H1 (cell line): ENCODE measurements around the gene KDM8. TPM values are rescaled to one million over a fixed set of nuclear protein-coding genes. Genes with fewer than 3 reads are reported as not detected.

Experiments used
- BCL11A ChIP-seq, 2 experiments: IDR thresholded peaks; one replicate each; pipeline ENCODE4 v1.6.1; 2011; ENCODE audit warnings: low read depth in 2 of 2, low read length in 2 of 2, mild to moderate bottlenecking in 2 of 2
- CBX5 ChIP-seq: fragments of 300-800, 300-1000 bp; sonication (generic); IDR thresholded peaks from 2 replicates; pipeline ENCODE4 v1.7.1; 2016; ENCODE audit warnings: antibody characterized with exemption, low read length, low read depth
- CBX8 ChIP-seq: fragments of 300-800, 300-1000 bp; sonication (generic); IDR thresholded peaks from 2 replicates; pipeline ENCODE4 v1.7.1; 2016; ENCODE audit warnings: low read depth, low read length, borderline replicate concordance
- CHD2 ChIP-seq: IDR thresholded peaks from 2 replicates; pipeline ENCODE4 v1.6.1; 2012; ENCODE audit warnings: low read length, improper control_type of control experiment
- CREB1 ChIP-seq: IDR thresholded peaks from 2 replicates; pipeline ENCODE4 v1.6.1; 2012; ENCODE audit warnings: inconsistent platforms
- CTCF ChIP-seq, 3 experiments: IDR thresholded peaks; 1 replicate in 2 of 3; 2 replicates in 1 of 3; pipeline versions ENCODE4 v1.5.1 to v1.6.1; 2011; ENCODE audit warnings: low read length in 3 of 3, mild to moderate bottlenecking in 3 of 3, inconsistent platforms in 2 of 3, low read depth in 1 of 3, moderate library complexity in 1 of 3; ENCODE audit not compliant: insufficient read depth in 1 of 3; ENCODE audit errors: control extremely low read depth in 1 of 3
- HDAC2 ChIP-seq, 2 experiments: fragments of 300-600 bp in 1 of 2; sonication (generic) in 1 of 2; IDR thresholded peaks; 2 replicates each; pipeline ENCODE4 v1.6.1; 2011 to 2012; ENCODE audit warnings: low read depth in 2 of 2, low read length in 2 of 2, mild to moderate bottlenecking in 2 of 2, moderate library complexity in 2 of 2, borderline replicate concordance in 1 of 2, inconsistent platforms in 1 of 2
- JUND ChIP-seq: IDR thresholded peaks from 2 replicates; pipeline ENCODE4 v1.6.1; 2011; ENCODE audit warnings: mild to moderate bottlenecking, improper control_type of control experiment, low read length
- KDM1A ChIP-seq: fragments of 200-600, 300-600 bp; sonication (generic); IDR thresholded peaks from 2 replicates; pipeline ENCODE4 v1.7.1; 2016; ENCODE audit warnings: mild to moderate bottlenecking, low read length, borderline replicate concordance
- KDM4A ChIP-seq: IDR thresholded peaks from one replicate; pipeline ENCODE4 v1.7.1; 2012; ENCODE audit warnings: low read depth, mild to moderate bottlenecking, moderate library complexity, low read length, inconsistent platforms; ENCODE audit not compliant: severe bottlenecking
- KDM5A ChIP-seq: fragments of 200-600 bp; IDR thresholded peaks from 2 replicates; pipeline ENCODE4 v1.7.1; 2012; ENCODE audit warnings: mild to moderate bottlenecking, low read length, inconsistent platforms, mixed read lengths
- MAX ChIP-seq: IDR thresholded peaks from 2 replicates; pipeline ENCODE4 v1.6.1; 2012; ENCODE audit warnings: inconsistent platforms
- NRF1 ChIP-seq: IDR thresholded peaks from 2 replicates; pipeline ENCODE4 v1.6.1; 2011; ENCODE audit warnings: mild to moderate bottlenecking, low read depth, low read length, improper control_type of control experiment
- RBBP5 ChIP-seq: IDR thresholded peaks from 2 replicates; pipeline ENCODE4 v1.7.1; 2012; ENCODE audit warnings: low read depth, mild to moderate bottlenecking, inconsistent platforms, low read length, moderate library complexity, borderline replicate concordance
- RNF2 ChIP-seq: fragments of 200-900, 300-1000 bp; sonication (generic); IDR thresholded peaks from 2 replicates; pipeline ENCODE4 v1.7.1; 2016; ENCODE audit warnings: borderline replicate concordance, low read depth, mild to moderate bottlenecking, antibody characterized with exemption, low read length; ENCODE audit not compliant: poor library complexity, severe bottlenecking; ENCODE audit errors: missing control alignments
- SIN3A ChIP-seq, 2 experiments: IDR thresholded peaks in 1 of 2; conservative IDR thresholded peaks in 1 of 2; 2 replicates each; pipeline ENCODE4 v1.6.1; 2011 to 2012; ENCODE audit warnings: low read length in 2 of 2, improper control_type of control experiment in 1 of 2, low read depth in 1 of 2, mild to moderate bottlenecking in 1 of 2
- SIRT6 ChIP-seq: IDR thresholded peaks from one replicate; pipeline ENCODE4 v1.7.1; 2012; ENCODE audit warnings: low read length, inconsistent platforms
- TAF1 ChIP-seq: IDR thresholded peaks from 2 replicates; pipeline ENCODE4 v1.6.1; 2011; ENCODE audit warnings: mild to moderate bottlenecking, low read depth, low read length
- TAF7 ChIP-seq: optimal IDR thresholded peaks from 2 replicates; pipeline ENCODE3; 2011; ENCODE audit warnings: low read depth, mild to moderate bottlenecking, inconsistent platforms, low read length, moderate library complexity, borderline replicate concordance
- YY1 ChIP-seq: IDR thresholded peaks from 2 replicates; pipeline ENCODE4 v1.6.1; 2011; ENCODE audit warnings: low read depth, mild to moderate bottlenecking, low read length
- ZNF274 ChIP-seq: IDR thresholded peaks from 2 replicates; pipeline ENCODE4 v1.7.0; 2012; ENCODE audit warnings: low read length, borderline replicate concordance; ENCODE audit errors: extremely low read depth
- polyA plus RNA-seq, 7 experiments: library from polyadenylated mRNA; depleted of rRNA in 3 of 7; stranded (reverse) in 5 of 7; unstranded in 2 of 7; fragments of >200 nt in 5 of 7; fragments of 200-250 nt in 2 of 7; gene quantifications; 1 replicate in 5 of 7; 2 replicates in 1 of 7; 4 replicates in 1 of 7; pipeline versions ENCODE4 v1.2.1 to v1.2.3, GENCODE V29; 2011 to 2013; ENCODE audit warnings: missing spikeins in 2 of 7, mixed read lengths in 2 of 7
- total RNA-seq: library from RNA; stranded (reverse); fragmentation: NEBNext Ultra II Directional; extraction: Animal tissue kit (Norgen Biotek cat#: 25700); gene quantifications from 2 replicates; pipeline ENCODE4 v1.2.1, GENCODE V29; 2021

KDM8 gene
- total and polyA plus RNA-seq, 2 of the 8 experiments (the other 6 are each of a cell fraction or from before 2014, with no cell fraction given), result 10.3 to 12.8 TPM

DNA sequence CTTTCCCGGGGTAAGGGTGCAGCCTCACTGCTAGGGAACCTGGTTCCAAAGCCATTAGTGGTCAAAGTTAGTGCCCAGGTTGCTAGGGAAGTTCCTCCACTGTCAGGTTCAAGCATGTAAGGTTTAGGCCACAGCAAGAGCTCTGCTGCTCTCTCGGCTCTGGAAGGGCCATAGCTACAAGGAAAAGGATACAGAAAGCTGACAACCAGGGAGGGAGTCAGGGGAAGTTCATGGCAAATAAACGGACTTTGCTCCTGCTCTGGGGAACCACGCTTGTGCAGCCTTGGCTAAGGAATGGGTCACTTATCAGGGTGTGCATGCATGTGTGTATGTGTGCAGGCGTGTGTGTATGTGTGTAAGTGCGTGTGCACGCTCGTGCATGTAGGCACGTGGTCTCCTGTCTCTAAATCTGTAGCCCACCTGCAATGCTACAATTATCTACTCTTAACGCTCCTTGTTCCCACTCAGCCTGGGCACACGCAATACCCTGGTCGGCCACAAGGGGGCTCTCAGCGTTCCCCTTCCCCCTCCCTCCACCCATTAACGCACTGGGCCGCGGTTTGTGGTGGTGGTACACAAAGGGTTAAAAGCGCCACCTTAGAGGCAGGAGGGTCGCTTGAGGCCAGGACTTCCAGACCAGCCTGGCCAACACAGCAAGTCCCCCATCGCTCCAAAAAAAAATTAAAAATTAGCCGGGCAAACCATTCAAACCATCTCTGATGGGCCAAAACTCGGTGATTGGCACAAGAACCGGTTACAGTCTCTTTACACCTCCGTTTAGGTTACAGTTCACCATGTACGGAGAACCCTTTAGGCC, 48.4 kb upstream of the KDM8 start (continued):
- TF ChIP-seq TAF1, result no peak
- TF ChIP-seq CHD2, result no peak
- no peak for TF ChIP-seq SIN3A (conservative IDR thresholded peaks at IDR 0.05 in 1 of 2, IDR thresholded peaks at IDR 0.05 in 1 of 2; ENCODE audit: low read depth in 1 of 2, low read length in 2 of 2)
- TF ChIP-seq ZNF274, result no peak
- TF ChIP-seq BCL11A (IDR thresholded peaks at IDR 0.05; ENCODE audit: low read depth in 2 of 2, low read length in 2 of 2), result no peak
- TF ChIP-seq CREB1, result peak; percentile 32; the same call in 1 of the 2 replicates
- TF ChIP-seq CBX8, result no peak
- peak; percentile 92 for TF ChIP-seq KDM1A
- TF ChIP-seq HDAC2 (IDR thresholded peaks at IDR 0.05; ENCODE audit: borderline replicate concordance in 1 of 2, low read depth in 2 of 2, low read length in 2 of 2), result peak in 1 of 2 experiments; percentile 49; a peak in 1 of 4 replicates
- peak; percentile 83 to 96 (median 96) for TF ChIP-seq CTCF (IDR thresholded peaks at IDR 0.05; ENCODE audit: control extremely low read depth in 1 of 3, insufficient read depth in 1 of 3, low read depth in 1 of 3, low read length in 3 of 3)
- TF ChIP-seq JUND, result no peak
- TF ChIP-seq KDM5A, result no peak
- TF ChIP-seq TAF7, result no peak
- TF ChIP-seq MAX, result peak; percentile 51; the same call in 1 of the 2 replicates
- no peak for TF ChIP-seq SIRT6
- TF ChIP-seq NRF1, result no peak
- TF ChIP-seq RBBP5, result no peak
- no peak for TF ChIP-seq CBX5
- no peak for TF ChIP-seq RNF2
- 0 out of 2 replicates have a peak, but pooled peaks have one; percentile 27 for TF ChIP-seq YY1
- TF ChIP-seq KDM4A, result no peak
